HepG2 (cell line): Measurements from ENCODE around the gene CBR4. TPM values are rescaled to one million over a fixed set of nuclear protein-coding genes. Genes with fewer than 3 reads are reported as not detected.

ENCODE experiments used
- ATAC-seq: fragments of 200-7000 bp; cut with Tn5 transposase; 3 replicates; pipeline ENCODE4 v1.9.1; 2020; ENCODE audit warnings: mild to moderate bottlenecking, moderate library complexity
- BruUV-seq: library from RNA; stranded (reverse); fragments of 400-500 nt; replicated peaks from 2 replicates; lab custom pipeline; 2021; lab: Mats Ljungman, UMichigan
- CTCF ChIA-PET: fragments of 300-600 bp; formaldehyde crosslinking; extraction: SDS; loops from one replicate; lab custom pipeline; 2021; ENCODE audit warnings: low total read pairs, inconsistent platforms, low intra/inter-chr PET ratio; lab: Yijun Ruan, JAX
- POLR2A ChIA-PET: fragments of 350-600 bp; sonication (Branson Sonifier 250); formaldehyde crosslinking; loops from one replicate; lab custom pipeline; 2020; ENCODE audit warnings: antibody characterized with exemption, inconsistent platforms; lab: Yijun Ruan, JAX
- DNase-seq: peaks from one replicate; pipeline ENCODE4 v3.0.0-alpha.2; 2015; ENCODE audit warnings: low spot score
- FAIRE-seq: peaks from 3 replicates; lab custom pipeline; 2011; peaks lifted over from hg19 to GRCh38; lab: Jason Lieb, UNC
- H2AFZ ChIP-seq: one replicate; pipeline ENCODE4 v1.6.1; 2011; ENCODE audit warnings: low read length, inconsistent platforms
- H3K27ac ChIP-seq: fragments of 300-600 bp; 3 replicates; pipeline ENCODE4 v1.8.0; 2011; ENCODE audit warnings: mixed run types, mild to moderate bottlenecking, mixed read lengths, low read length, inconsistent platforms; ENCODE audit not compliant: insufficient read depth; ENCODE audit errors: extremely low read length
- H3K27me3 ChIP-seq, 2 experiments: fragments of 200-600 bp in 1 of 2; 2 replicates in 1 of 2; 3 replicates in 1 of 2; pipeline versions ENCODE4 v1.6.0 to v1.8.0; 2011; ENCODE audit warnings: low read length in 2 of 2, mild to moderate bottlenecking in 2 of 2, moderate library complexity in 2 of 2, inconsistent platforms in 1 of 2; ENCODE audit not compliant: insufficient read depth in 2 of 2, control insufficient read depth in 1 of 2
- H3K36me3 ChIP-seq, 2 experiments: fragments of 200-600 bp in 1 of 2; replicated peaks in 1 of 2; 2 replicates in 1 of 2; 3 replicates in 1 of 2; pipeline versions ENCODE4 v1.5.1 to v1.8.0; 2011; ENCODE audit warnings: low read length in 2 of 2, inconsistent platforms in 1 of 2; ENCODE audit not compliant: insufficient read depth in 2 of 2, control insufficient read depth in 1 of 2
- H3K4me1 ChIP-seq: 2 replicates; pipeline ENCODE4 v1.5.1; 2012; ENCODE audit warnings: low read length, inconsistent platforms; ENCODE audit not compliant: insufficient read depth
- H3K4me2 ChIP-seq: 2 replicates; pipeline ENCODE4 v1.6.0; 2011; ENCODE audit warnings: low read depth, low read length, inconsistent platforms
- H3K4me3 ChIP-seq, 3 experiments: fragments of 200-600 bp in 1 of 3; sonication (generic), shearing (Covaris generic) in 1 of 3; replicated peaks in 1 of 3; 2 replicates each; pipeline ENCODE4 v1.5.1; 2011 to 2016; ENCODE audit warnings: low read length in 3 of 3, inconsistent platforms in 2 of 3, low read depth in 2 of 3, mild to moderate bottlenecking in 2 of 3, control low read depth in 1 of 3, mixed read lengths in 1 of 3; ENCODE audit not compliant: insufficient read depth in 1 of 3
- H3K79me2 ChIP-seq: one replicate; pipeline ENCODE4 v1.6.1; 2011; ENCODE audit warnings: low read length, inconsistent platforms; ENCODE audit not compliant: insufficient read depth
- H3K9ac ChIP-seq: 2 replicates; pipeline ENCODE4 v1.6.0; 2011; ENCODE audit warnings: mild to moderate bottlenecking, low read depth, low read length, inconsistent platforms; ENCODE audit not compliant: insufficient read depth
- H3K9me3 ChIP-seq: 2 replicates; pipeline ENCODE4 v1.5.1; 2012; ENCODE audit warnings: mild to moderate bottlenecking, low read length
- H4K20me1 ChIP-seq: 2 replicates; pipeline ENCODE4 v1.6.0; 2011; ENCODE audit warnings: inconsistent platforms, mild to moderate bottlenecking, low read length, moderate library complexity; ENCODE audit not compliant: insufficient read depth
- ARID4A ChIP-seq: sonication (generic); formaldehyde crosslinking; IDR thresholded peaks from 2 replicates; pipeline ENCODE4 v1.5.0; 2020; ENCODE audit warnings: mild to moderate bottlenecking, missing genetic modification reagents, borderline replicate concordance
- HMGXB4 ChIP-seq, 2 experiments: sonication (generic) in 1 of 2; formaldehyde crosslinking in 1 of 2; IDR thresholded peaks; 2 replicates each; pipeline versions ENCODE4 v1.4.0 to v1.6.1; 2018 to 2020; ENCODE audit warnings: missing genetic modification reagents in 2 of 2, borderline replicate concordance in 1 of 2, low read depth in 1 of 2, mild to moderate bottlenecking in 1 of 2, missing biosample characterization in 1 of 2
- RFX5 ChIP-seq: IDR thresholded peaks from 2 replicates; pipeline ENCODE4 v1.6.1; 2011; ENCODE audit warnings: low read depth, low read length, improper control_type of control experiment
- RNF219 ChIP-seq: sonication (generic); formaldehyde crosslinking; IDR thresholded peaks from 2 replicates; pipeline ENCODE4 v1.5.0; 2020; ENCODE audit warnings: mild to moderate bottlenecking, missing genetic modification reagents
- SAP130 ChIP-seq: IDR thresholded peaks from 2 replicates; pipeline ENCODE4 v1.6.1; 2016; ENCODE audit warnings: low read depth
- U2AF1 ChIP-seq: fragments of 200-400 bp; formaldehyde crosslinking; optimal IDR thresholded peaks from 2 replicates; pipeline ENCODE3; 2017; ENCODE audit warnings: mild to moderate bottlenecking, low read depth, low read length
- ZNF710 ChIP-seq: sonication (generic); formaldehyde crosslinking; IDR thresholded peaks from 2 replicates; pipeline ENCODE4 v1.5.0; 2020; ENCODE audit warnings: mild to moderate bottlenecking, missing genetic modification reagents, borderline replicate concordance
- WGBS: methylation state at CpG from one replicate; pipeline ENCODE4 v1.1.6; 2017; ENCODE audit warnings: low lambda C conversion rate; 5-methylcytosine and 5-hydroxymethylcytosine counted together
- in situ Hi-C: cut with HindIII; loops from 2 replicates; pipeline ENCODE4 v1.10.0; 2017; ENCODE audit warnings: low pct_unique_long_range_greater_than_20kb; ENCODE audit not compliant: extremely low pct_ligation_motif_present
- intact Hi-C: fragments of 100-400 bp; cut with micrococcal nuclease; formaldehyde crosslinking; loops from one replicate; pipeline ENCODE4 v1.10.0; 2022; ENCODE audit not compliant: unreplicated experiment
- polyA plus RNA-seq, 8 experiments: library from polyadenylated mRNA; depleted of rRNA in 3 of 8; stranded (reverse) in 7 of 8; unstranded in 1 of 8; fragments of >200 nt; fragmentation: Illumina TruSeq in 4 of 8; extraction: Trizol in 4 of 8; gene quantifications; 2 replicates each; pipeline versions ENCODE4 v1.2.1 to v1.2.3, GENCODE V29; 2011 to 2016; ENCODE audit warnings: low read depth in 4 of 8, missing spikeins in 1 of 8, mixed read lengths in 1 of 8; ENCODE audit not compliant: insufficient read depth in 1 of 8
- total RNA-seq, 5 experiments: library from RNA; depleted of rRNA; stranded (reverse); fragments of >200 nt; fragmentation: Illumina TruSeq; extraction: Trizol; gene quantifications; 2 replicates each; pipeline ENCODE4 v1.2.3, GENCODE V29; 2016; ENCODE audit warnings: low read depth in 1 of 5

The CBR4 gene
- total and polyA plus RNA-seq, 2 of the 13 experiments (the other 11 are each of a cell fraction or from before 2014, with no cell fraction given) = 7.3 to 20.7 TPM

GRCh38 chr4:169052594-169052945, 42.5 kb upstream of the CBR4 start (continued):
- TF ChIP-seq ARID4A (CRISPR knock-in tag) = no peak
- TF ChIP-seq RFX5 = no peak
- no peak for TF ChIP-seq ZNF710 (CRISPR knock-in tag)

- Histone ChIP-seq H3K4me2 (no peak overlapping the region), H3K4me1 (peaks cover 7% of the 10 kb centered on the region; the same call in 1 of the 2 replicates), H3K27ac (no peak overlapping the region), H2AFZ (no peak overlapping the region), H3K9ac (no peak overlapping the region), H3K4me3 (no peak overlapping the region), H3K36me3 (no peaks in the 10 kb centered on the region), H3K79me2 (no peaks in the 10 kb centered on the region), H4K20me1 (no peaks in the 10 kb centered on the region), H3K9me3 (no peaks in the 10 kb centered on the region), H3K27me3 (peaks cover 4 to 19% of the 10 kb centered on the region in 2 experiments; a peak in 4 of 5 replicates)
- DNase-seq (no peak), ATAC-seq (no peak), FAIRE-seq (no peak)
- CTCF ChIA-PET = no interaction called here
- in situ Hi-C loops = no loop called here
- no TSS peak for BruUV-seq
- intact Hi-C loops = no loop called here
- 39% methylated on average over 10 of the region's 10 CpGs for WGBS
- POLR2A ChIA-PET = no interaction called here
- TF ChIP-seq HMGXB4 (CRISPR knock-in tag; IDR thresholded peaks at IDR 0.05; ENCODE audit: borderline replicate concordance in 1 of 2, low read depth in 1 of 2) (no peak), U2AF1 (no peak), RNF219 (CRISPR knock-in tag) (no peak), SAP130 (CRISPR knock-in tag) (no peak)
These were observed 41.9 kb upstream of the CBR4 start for GRCh38 chr4:169051761-169052593.
